Osteoblast (primary cell): ENCODE measurements around the gene FABP3. TPM values are rescaled to one million over a fixed set of nuclear protein-coding genes. Genes with fewer than 3 reads are reported as not detected.

Source experiments
- DNase-seq: peaks from one replicate; pipeline ENCODE4 v3.0.0; 2011; ENCODE audit warnings: low spot score, mixed read lengths; ENCODE audit not compliant: insufficient read length; ENCODE audit errors: missing footprints
- H2AFZ ChIP-seq: 2 replicates; pipeline ENCODE4 v1.6.0; 2011; ENCODE audit warnings: mild to moderate bottlenecking, low read length
- H3K27ac ChIP-seq: 2 replicates; pipeline ENCODE4 v1.5.1; 2011; ENCODE audit warnings: mild to moderate bottlenecking, low read depth, low read length, moderate library complexity
- H3K27me3 ChIP-seq: 2 replicates; pipeline ENCODE4 v1.6.0; 2012; ENCODE audit warnings: mild to moderate bottlenecking, control low read depth, inconsistent platforms, low read length, moderate library complexity; ENCODE audit not compliant: insufficient read depth
- H3K36me3 ChIP-seq: 2 replicates; pipeline ENCODE4 v1.5.1; 2011; ENCODE audit warnings: mild to moderate bottlenecking, low read length, control low read depth, moderate library complexity; ENCODE audit not compliant: insufficient read depth
- H3K4me1 ChIP-seq: 2 replicates; pipeline ENCODE4 v1.5.1; 2011; ENCODE audit warnings: mild to moderate bottlenecking, low read length, control low read depth, moderate library complexity; ENCODE audit not compliant: insufficient read depth
- H3K4me2 ChIP-seq: 2 replicates; pipeline ENCODE4 v1.6.0; 2011; ENCODE audit warnings: mild to moderate bottlenecking, low read length; ENCODE audit not compliant: insufficient read depth
- H3K4me3 ChIP-seq: fragments of 200-600 bp; sonication (generic); 3 replicates; pipeline ENCODE4 v1.5.1; 2012; ENCODE audit warnings: mild to moderate bottlenecking, low read length, inconsistent platforms; ENCODE audit not compliant: insufficient read depth
- H3K79me2 ChIP-seq: 2 replicates; pipeline ENCODE4 v1.6.0; 2012; ENCODE audit warnings: mild to moderate bottlenecking, low read length, control low read depth, inconsistent platforms; ENCODE audit not compliant: insufficient read depth
- H3K9me3 ChIP-seq: 2 replicates; pipeline ENCODE4 v1.5.1; 2011; ENCODE audit warnings: low read depth, low read length, control low read depth
- H4K20me1 ChIP-seq: 2 replicates; pipeline ENCODE4 v1.6.0; 2012; ENCODE audit warnings: mild to moderate bottlenecking, low read length, control low read depth; ENCODE audit not compliant: insufficient read depth
- total RNA-seq: library from RNA; depleted of rRNA; stranded (reverse); fragments of >200 nt; gene quantifications from 2 replicates; pipeline ENCODE4 v1.2.3, GENCODE V29; 2012
- TF ChIP-seq, protein P1 (sequence below): IDR thresholded peaks from 2 replicates; pipeline ENCODE4 v1.5.1; 2011; ENCODE audit warnings: mild to moderate bottlenecking, low read depth, low read length, moderate library complexity; ENCODE audit errors: extremely low read depth

Gene FABP3
- total RNA-seq, 1 donor: 28.6 TPM

DNA sequence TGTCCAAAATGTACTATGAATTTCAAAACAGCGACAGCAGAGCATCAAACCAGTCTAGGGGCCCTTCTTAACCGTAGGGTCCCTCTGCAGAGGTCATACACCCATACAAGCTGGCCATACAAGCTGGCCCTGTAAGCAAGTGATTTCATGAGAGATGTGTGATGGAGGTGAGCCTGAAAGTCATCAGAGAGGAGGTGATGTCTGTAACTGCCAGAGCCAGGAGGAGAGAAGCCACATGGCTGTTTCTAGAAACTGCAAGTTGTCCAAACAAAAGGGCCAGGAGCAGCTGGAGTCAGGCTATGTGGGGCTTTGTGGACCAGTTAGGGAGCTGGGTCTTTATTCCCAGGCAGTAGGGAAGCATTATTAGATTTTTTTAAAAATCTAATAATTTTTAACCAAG, 25.4 kb upstream of the FABP3 start:
- H3K36me3 ChIP-seq: no peaks in the 10 kb centered on the region
- peak; percentile 77 for DNase-seq
- H3K79me2 ChIP-seq: no peaks in the 10 kb centered on the region
- no peak overlapping the region for H3K4me2 ChIP-seq
- no peaks in the 10 kb centered on the region for H4K20me1 ChIP-seq
- TF ChIP-seq, protein P1, sequence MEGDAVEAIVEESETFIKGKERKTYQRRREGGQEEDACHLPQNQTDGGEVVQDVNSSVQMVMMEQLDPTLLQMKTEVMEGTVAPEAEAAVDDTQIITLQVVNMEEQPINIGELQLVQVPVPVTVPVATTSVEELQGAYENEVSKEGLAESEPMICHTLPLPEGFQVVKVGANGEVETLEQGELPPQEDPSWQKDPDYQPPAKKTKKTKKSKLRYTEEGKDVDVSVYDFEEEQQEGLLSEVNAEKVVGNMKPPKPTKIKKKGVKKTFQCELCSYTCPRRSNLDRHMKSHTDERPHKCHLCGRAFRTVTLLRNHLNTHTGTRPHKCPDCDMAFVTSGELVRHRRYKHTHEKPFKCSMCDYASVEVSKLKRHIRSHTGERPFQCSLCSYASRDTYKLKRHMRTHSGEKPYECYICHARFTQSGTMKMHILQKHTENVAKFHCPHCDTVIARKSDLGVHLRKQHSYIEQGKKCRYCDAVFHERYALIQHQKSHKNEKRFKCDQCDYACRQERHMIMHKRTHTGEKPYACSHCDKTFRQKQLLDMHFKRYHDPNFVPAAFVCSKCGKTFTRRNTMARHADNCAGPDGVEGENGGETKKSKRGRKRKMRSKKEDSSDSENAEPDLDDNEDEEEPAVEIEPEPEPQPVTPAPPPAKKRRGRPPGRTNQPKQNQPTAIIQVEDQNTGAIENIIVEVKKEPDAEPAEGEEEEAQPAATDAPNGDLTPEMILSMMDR: no peak
- no peak overlapping the region for H3K4me3 ChIP-seq
- H3K27me3 ChIP-seq: no peaks in the 10 kb centered on the region
- H3K27ac ChIP-seq: peak overlapping the region; percentile 32
- no peaks in the 10 kb centered on the region for H3K9me3 ChIP-seq
- peaks cover 38% of the 10 kb centered on the region for H3K4me1 ChIP-seq
- no peak overlapping the region for H2AFZ ChIP-seq

DNA sequence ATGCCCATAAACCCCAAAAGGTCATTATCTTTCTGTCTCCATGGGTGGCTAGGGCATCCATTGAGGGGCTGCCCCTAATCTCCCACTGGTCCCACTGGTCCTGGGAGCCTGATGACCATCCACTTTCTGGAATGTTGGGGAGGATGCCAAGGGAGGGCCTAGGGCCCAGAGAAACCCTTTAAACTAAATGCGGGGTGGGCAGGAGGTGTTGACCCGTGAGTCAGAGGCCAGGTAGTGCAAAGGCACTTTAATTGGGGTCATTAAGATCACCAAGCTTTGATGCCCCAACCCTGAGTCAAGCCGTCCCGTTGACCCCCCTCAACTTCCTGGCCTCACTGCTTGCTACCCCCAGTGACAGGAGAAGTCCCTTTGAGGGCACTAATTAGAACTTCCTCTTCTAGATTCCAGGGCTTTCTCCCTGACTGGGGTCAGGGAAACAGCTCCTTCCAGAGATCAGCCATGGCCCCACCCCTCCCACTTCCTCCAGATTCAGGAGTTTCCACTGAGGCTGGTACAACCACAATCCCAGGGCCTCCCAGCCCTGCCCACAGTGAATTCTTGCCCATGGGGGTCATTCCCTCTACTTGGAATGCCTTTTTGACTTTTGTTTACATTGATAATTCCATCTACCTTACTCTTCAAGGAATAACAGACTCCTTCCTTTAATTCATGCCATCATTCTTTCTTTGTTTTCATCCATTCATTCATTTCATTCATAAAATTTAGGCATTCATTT, 24.7 kb upstream of the FABP3 start:
- TF ChIP-seq, protein P1: no peak
- H3K4me1 ChIP-seq: peaks cover 38% of the 10 kb centered on the region
- peak; percentile 69 for DNase-seq
- no peaks in the 10 kb centered on the region for H4K20me1 ChIP-seq
- H2AFZ ChIP-seq: no peak overlapping the region
- H3K27me3 ChIP-seq: no peaks in the 10 kb centered on the region
- H3K4me3 ChIP-seq: no peak overlapping the region
- H3K4me2 ChIP-seq: peak overlapping the region; percentile 7
- no peaks in the 10 kb centered on the region for H3K36me3 ChIP-seq
- H3K9me3 ChIP-seq: no peaks in the 10 kb centered on the region
- no peaks in the 10 kb centered on the region for H3K79me2 ChIP-seq
- H3K27ac ChIP-seq: peak overlapping the region; percentile 32

DNA sequence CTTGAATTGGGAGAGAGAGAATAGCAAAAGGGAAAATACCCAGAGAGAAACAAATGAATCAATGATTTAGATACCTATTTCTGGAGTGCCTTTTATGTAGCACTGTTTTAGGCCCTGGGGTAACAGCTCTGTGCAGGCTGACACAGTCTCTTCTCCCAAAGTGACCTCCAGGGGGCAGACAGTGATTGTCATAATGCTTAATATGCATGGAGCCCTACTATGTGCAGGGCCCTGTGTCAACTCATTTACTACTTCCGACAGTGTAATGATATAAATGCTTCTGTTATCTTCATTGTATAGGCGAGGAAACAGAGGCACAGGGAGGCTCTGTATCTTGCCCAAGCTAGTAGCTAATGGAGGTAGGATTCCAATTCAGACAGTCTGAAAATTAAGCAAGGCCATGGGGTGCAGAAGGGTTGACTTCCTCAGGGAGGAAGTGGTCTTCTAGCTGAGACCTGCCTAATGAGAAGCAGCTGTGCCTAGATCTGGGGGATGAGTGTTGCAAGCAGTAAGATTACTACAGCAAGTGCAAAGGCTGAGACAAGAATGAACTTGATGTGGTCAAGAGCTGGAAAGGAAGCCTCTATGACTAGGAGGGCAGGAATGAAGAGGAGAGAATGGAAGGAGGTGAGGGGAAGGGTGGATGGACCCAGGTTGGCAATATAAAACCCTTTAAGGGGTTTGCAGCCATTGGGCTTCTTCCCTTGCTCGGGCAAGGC, 23.9 kb upstream of the FABP3 start:
- Histone ChIP-seq H3K36me3 (no peaks in the 10 kb centered on the region), H2AFZ (no peak overlapping the region), H3K4me1 (peaks cover 38% of the 10 kb centered on the region), H4K20me1 (no peaks in the 10 kb centered on the region), H3K9me3 (no peaks in the 10 kb centered on the region), H3K79me2 (no peaks in the 10 kb centered on the region), H3K27ac (peak overlapping the region; percentile 32), H3K4me3 (no peak overlapping the region), H3K27me3 (no peaks in the 10 kb centered on the region), H3K4me2 (peak overlapping the region; percentile 7)
- TF ChIP-seq, protein P1: peak; percentile 62
- peak; percentile 91 for DNase-seq

DNA sequence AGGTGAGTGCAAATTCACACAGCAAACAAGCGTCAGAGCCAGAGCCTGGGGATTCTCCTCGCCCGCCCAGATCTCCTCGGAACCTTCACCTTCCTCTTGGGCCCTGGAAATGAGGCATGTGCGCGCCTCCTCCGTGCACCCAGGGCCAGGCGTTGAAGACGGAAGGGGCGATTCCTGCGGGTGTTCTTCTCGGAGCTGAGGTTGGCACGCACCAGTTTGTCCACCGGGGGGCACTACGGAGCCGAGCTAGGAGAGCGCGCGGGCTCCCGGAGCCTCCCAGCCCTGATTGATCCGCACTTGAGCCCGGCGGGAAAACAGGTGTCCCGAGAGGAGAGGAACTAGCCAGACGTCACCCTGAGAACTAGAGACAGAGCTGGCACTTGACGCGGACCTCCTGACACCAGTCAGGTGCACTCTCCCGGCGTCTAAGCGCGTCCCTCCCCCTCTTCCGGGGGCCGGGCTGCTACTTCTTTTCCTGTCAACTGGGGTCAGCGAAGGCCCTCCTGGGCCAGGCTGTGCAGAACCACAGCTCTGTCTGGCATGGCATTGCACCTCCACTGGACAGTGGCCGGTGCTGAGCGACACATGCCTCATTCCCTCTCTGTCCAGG, 21.8 kb upstream of the FABP3 start:
- H3K4me1 ChIP-seq: peaks cover 27% of the 10 kb centered on the region
- no peak overlapping the region for H3K27ac ChIP-seq
- H3K27me3 ChIP-seq: no peaks in the 10 kb centered on the region
- TF ChIP-seq, protein P1: peak; percentile 86
- no peaks in the 10 kb centered on the region for H3K9me3 ChIP-seq
- H2AFZ ChIP-seq: peak overlapping the region; percentile 97
- no peaks in the 10 kb centered on the region for H3K36me3 ChIP-seq
- peak; percentile 95 for DNase-seq
- H3K4me2 ChIP-seq: peak overlapping the region; percentile 78
- H4K20me1 ChIP-seq: no peaks in the 10 kb centered on the region
- H3K4me3 ChIP-seq: peak overlapping the region; percentile 62
- no peaks in the 10 kb centered on the region for H3K79me2 ChIP-seq
